HT1080 (cell line): Measurements from ENCODE around the gene MCF2L. TPM values are rescaled to one million over a fixed set of nuclear protein-coding genes. Genes with fewer than 3 reads are reported as not detected.

ENCODE experiments used
- DNase-seq: peaks from one replicate; pipeline ENCODE4 v3.0.0-alpha.2; 2015; ENCODE audit warnings: low read depth
- total RNA-seq: library from RNA; depleted of rRNA; stranded (reverse); fragments of >200 nt; shearing (Covaris generic); gene quantifications from 2 replicates; pipeline ENCODE4 v1.2.3, GENCODE V29; 2014

The MCF2L gene
- total RNA-seq, 1 experiment from 2014 or later, result 0.53 TPM

DNA sequence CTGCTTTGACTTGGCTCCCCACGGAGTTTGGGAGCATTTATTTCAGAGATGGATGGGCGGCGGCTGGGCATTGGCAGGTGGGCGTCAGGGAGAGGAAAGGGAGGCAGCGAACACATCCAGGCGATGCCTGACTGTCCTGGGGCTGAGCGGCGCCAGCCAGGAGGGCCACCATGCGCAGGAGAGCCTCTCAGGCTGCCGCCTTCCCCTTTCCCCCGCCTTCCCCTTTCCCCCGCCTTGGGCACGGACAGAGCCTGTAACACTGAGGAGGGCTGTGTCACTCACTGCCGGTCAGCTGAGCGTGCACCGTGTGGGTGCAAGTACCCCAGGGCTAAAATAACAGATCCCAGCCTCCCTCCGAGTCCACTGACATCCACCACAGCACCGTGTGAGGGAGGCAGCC lies 11.4 kb downstream of the MCF2L start:
- no peak for DNase-seq

- no peak for DNase-seq
Observed at GRCh38 chr13:112981451-112981850, 12.4 kb downstream of the MCF2L start.

- DNase-seq, result no peak
Observed at GRCh38 chr13:112982281-112983041, 13.4 kb downstream of the MCF2L start.

- DNase-seq, result no peak
Observed at GRCh38 chr13:112983042-112983305, 14.0 kb downstream of the MCF2L start.

DNA sequence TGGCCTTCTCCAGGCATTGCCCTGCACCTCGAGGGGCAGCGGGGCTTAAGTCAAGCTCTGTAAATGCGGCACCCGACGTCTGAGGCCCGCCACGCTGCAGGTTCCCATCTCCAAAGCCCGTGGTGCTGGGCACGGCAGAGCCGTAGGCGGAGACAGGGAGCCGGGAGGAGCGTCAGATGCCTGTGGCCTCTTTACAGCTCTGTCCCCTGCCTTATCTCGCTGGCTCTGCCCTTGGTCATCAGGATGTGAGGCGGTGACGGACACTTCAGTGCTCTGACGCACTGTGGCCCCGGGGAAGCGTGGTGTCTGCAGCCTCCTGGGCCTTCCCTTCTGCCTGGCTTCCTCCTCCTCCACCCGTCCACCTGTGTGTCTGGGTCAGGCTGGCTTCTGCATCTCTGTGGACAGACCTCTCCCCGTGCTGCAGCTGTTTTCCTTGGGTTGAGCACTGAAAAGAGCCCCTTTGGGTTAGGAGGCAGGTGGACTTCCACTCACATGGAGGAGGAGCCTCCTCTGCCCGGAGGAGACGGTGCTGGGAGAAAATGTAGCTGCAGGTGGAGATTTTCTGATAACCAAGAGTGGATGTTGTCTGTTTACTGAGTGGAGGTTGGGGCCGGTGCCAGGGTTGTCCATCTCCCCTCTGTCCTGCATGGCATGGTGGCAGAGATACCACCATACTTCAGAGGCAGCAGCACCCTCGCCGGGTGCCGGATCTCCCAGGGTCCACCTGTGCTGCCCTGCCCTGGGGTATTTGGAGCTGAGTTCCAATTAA lies 14.6 kb downstream of the MCF2L start:
- no peak for DNase-seq

- DNase-seq, result no peak
Observed at GRCh38 chr13:112984501-112984900, 15.5 kb downstream of the MCF2L start.

DNA sequence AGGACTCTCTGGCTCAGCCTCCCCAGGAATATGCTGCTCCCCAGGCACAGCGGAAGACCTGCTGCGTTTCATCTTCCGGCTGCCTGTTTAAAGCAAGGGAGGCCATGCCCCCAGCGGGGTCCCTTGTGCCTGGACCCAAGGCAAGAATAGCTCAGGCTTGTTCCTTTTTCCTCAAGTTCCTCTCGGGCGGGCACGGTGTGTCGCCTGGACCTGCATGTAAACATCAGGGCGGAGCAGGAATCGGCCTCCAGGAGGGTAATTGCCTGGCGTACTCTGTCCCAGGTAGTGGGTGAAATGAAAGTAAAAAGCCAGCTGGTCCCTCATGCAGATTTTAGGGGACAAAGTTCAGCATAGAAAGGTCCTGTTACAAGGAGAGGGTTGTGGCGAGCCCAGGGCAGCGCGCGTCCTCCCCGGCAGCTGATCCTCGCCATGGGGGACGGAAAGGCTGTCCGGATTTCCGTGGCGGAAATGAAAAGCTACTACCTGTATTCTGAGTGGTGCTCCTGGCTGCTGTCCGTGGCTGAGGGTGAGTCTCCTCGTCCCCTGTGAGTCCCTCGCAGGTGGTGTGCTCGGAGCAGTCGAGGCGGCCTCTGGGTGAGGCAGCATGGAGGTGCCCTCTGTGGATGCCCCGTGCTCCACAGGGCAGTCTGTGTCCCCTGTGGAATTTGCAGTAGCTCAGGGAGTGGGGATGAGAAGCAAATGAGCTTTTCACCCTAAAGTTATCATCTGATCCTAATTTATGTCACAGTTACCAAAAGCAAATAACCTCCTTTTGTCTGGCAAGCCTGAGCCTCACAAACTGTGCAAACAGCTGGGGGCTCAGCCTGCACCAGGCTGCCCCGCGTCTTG lies 16.2 kb downstream of the MCF2L start:
- no peak for DNase-seq

GRCh38 chr13:112985803-112986408 lies 16.9 kb downstream of the MCF2L start:
- no peak for DNase-seq

DNA sequence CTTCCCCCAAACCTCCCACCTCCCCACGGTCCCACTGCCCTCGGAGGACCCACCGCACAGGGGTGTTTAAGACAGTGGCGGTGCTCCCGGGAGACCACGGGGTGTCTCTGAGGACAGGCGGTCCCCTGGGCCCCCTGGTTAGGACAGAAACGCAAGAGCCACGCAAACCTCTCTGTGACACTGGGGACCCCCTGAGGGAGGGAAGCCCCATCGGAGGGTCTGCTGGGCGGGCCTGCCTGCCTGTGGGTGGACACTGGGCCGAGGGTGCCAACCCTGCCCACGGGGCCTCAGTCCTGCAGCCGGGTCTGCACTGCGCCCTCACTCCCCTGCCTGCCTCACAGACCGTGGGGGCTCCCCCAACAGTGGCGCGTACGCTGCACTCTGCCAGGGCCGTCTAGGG lies 17.5 kb downstream of the MCF2L start:
- no peak for DNase-seq

- DNase-seq, result no peak
Observed at GRCh38 chr13:112986946-112987681, 18.1 kb downstream of the MCF2L start.

DNA sequence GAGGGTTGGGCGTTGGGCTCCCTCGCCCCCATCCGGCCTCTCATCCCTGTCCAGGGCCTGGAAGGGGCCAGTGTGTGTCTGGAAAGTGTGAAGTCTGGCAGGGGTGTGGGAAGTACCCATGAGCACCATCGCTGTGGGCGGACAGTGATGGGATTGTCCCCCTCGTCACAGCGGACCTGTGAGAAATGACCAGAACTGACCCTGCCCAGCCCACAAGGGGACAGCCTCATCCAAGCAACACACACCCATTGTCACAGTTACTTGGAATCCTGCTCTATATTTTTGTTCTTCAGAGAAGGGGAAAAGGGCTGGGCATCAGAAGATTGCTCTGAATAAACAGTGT lies 18.6 kb downstream of the MCF2L start:
- DNase-seq, result no peak

- no peak for DNase-seq
Observed at GRCh38 chr13:112990783-112991182, 21.8 kb downstream of the MCF2L start.

DNA sequence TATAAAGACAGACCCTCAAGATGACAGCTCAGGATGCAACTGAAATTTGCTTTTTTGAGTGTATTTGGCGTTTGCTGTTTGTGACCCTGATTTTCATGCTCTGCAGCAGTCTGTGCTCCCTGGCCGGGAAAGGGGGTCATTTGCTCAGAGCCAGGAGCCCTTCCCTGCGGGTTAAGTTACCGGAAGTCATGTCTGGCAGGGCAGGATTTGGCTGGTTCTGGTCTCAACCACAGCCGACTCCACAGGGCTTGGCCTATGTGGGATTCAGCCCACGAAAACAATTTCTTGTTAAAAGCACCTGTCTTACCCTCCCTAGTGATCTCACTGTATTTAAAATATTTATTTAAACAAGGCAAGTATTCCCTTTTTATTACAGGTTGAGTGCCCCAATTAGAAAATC lies 22.6 kb downstream of the MCF2L start:
- DNase-seq, result no peak

GRCh38 chr13:112992931-112993680 lies 24.1 kb downstream of the MCF2L start:
- no peak for DNase-seq

DNA sequence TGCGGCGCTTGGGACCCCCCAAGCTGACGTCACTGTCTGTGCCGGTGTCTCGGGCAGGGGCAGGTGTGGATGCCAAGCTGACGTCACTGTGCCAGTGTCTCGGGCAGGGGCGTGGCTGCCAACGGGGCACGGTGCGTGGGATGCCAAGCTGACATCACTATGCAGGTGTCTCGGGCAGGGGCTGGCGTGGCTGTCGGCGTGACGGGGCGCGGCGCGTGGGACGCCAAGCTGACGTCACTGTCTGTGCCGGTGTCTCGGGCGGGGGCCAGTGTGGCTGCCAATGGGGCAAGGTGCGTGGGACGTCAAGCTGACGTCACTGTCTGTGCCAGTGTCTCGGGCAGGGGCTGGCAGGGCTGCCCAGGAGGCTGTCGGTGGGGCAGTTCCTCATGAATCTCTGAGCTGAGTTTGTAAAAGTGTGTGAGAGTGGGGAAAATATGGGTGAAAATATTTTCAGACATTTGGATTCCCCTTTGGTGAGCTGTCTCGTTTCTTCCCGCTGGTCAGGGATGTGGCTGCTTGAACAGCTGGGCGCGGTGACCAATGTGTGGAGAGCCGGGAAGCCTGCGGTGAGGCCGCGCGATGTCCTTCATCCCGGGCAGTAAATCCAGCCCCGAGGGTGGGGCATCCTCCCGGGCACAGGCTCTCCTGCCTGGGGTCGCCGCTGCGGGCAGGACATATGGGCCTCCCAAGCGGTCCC lies 25.2 kb downstream of the MCF2L start:
- DNase-seq, result no peak

DNA sequence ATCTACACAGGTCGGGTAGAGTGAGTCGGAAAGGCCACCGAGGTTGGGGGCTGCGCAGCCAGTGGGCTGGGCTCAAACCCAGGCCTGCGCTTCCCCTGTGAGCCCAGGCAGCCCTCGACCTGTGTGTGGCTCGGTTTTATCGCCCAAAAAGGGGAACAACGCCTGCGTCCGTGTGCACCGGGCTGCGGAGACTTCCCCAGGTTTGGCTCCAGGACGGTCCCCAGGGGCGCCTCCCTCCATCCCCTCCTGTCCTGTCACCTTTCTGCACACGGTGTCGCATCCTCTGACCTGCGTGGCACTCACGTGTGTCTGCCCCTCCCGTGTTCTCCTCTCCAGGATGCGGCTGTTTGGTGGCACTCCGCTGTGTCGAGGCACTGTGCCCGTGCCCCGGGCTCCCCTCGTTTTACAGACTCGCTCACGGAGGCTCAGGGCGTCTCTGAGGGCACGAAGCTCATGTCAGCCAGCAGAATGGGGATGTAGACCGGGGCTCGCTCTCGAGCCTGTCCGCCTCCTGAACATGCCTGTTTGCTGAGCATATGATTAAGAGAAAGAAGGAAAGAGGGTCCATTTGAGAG lies 25.9 kb downstream of the MCF2L start:
- DNase-seq, result no peak

GRCh38 chr13:112995395-112996191 lies 26.6 kb downstream of the MCF2L start:
- no peak for DNase-seq

- no peak for DNase-seq
Observed at GRCh38 chr13:112996671-112997091, 27.7 kb downstream of the MCF2L start.
